K562 (cell line): ENCODE results near the gene DNASE1L2. TPM values are rescaled to one million over a fixed set of nuclear protein-coding genes. Genes with fewer than 3 reads are reported as not detected.

Source experiments
- ADNP ChIP-seq: fragments of 200-800 bp; sonication (Bioruptor generic); IDR thresholded peaks from 2 replicates; pipeline ENCODE4 v1.6.1; 2016; ENCODE audit warnings: missing genetic modification characterization, missing compliant biosample characterization
- BACH1 ChIP-seq: fragments of 200-800 bp; sonication (Bioruptor generic); IDR thresholded peaks from 2 replicates; pipeline ENCODE4 v1.6.1; 2016; ENCODE audit warnings: missing genetic modification characterization, missing compliant biosample characterization
- CBFB ChIP-seq: sonication (generic); formaldehyde crosslinking; IDR thresholded peaks from 2 replicates; pipeline ENCODE4 v1.4.0; 2020; ENCODE audit warnings: mild to moderate bottlenecking, missing genetic modification reagents
- E2F3 ChIP-seq: fragments of 250-450 bp; sonication (Bioruptor Pico); IDR thresholded peaks from 2 replicates; pipeline ENCODE4 v1.4.0; 2020; ENCODE audit warnings: mild to moderate bottlenecking
- HNRNPLL ChIP-seq: fragments of 200-400 bp; formaldehyde crosslinking; IDR thresholded peaks from 2 replicates; pipeline ENCODE4 v1.6.1; 2017; ENCODE audit warnings: low read length, low read depth, mild to moderate bottlenecking; ENCODE audit not compliant: poor library complexity, severe bottlenecking
- KDM1A ChIP-seq, 2 experiments: fragments of 450-650 bp; IDR thresholded peaks; 2 replicates each; pipeline ENCODE4 v1.6.1; 2016; ENCODE audit warnings: mild to moderate bottlenecking in 2 of 2
- KLF13 ChIP-seq: fragments of 450-650 bp; IDR thresholded peaks from 2 replicates; pipeline ENCODE4 v1.6.1; 2016; ENCODE audit warnings: missing genetic modification characterization, low read depth, mild to moderate bottlenecking, missing compliant biosample characterization, moderate library complexity, borderline replicate concordance
- NELFE ChIP-seq: IDR thresholded peaks from 2 replicates; pipeline ENCODE4 v1.6.1; 2011; ENCODE audit warnings: mild to moderate bottlenecking; ENCODE audit not compliant: insufficient read depth, insufficient read length
- PTBP1 ChIP-seq: fragments of 200-400 bp; formaldehyde crosslinking; IDR thresholded peaks from 2 replicates; pipeline ENCODE4 v1.6.1; 2017; ENCODE audit warnings: low read depth, low read length
- RB1 ChIP-seq: fragments of 450-650 bp; IDR thresholded peaks from 2 replicates; pipeline ENCODE4 v1.6.1; 2017; ENCODE audit warnings: low read depth, mild to moderate bottlenecking
- SNRNP70 ChIP-seq: fragments of 200-400 bp; formaldehyde crosslinking; optimal IDR thresholded peaks from 2 replicates; pipeline ENCODE3; 2017; ENCODE audit warnings: low read depth, low read length
- SREBF2 ChIP-seq: sonication (generic); formaldehyde crosslinking; IDR thresholded peaks from 2 replicates; pipeline ENCODE4 v1.4.0; 2020; ENCODE audit warnings: mild to moderate bottlenecking, missing genetic modification reagents
- STAG1 ChIP-seq: sonication (generic); formaldehyde crosslinking; IDR thresholded peaks from 2 replicates; pipeline ENCODE4 v1.5.0; 2020; ENCODE audit warnings: missing genetic modification reagents, borderline replicate concordance
- TAL1 ChIP-seq: fragments of 450-650 bp; IDR thresholded peaks from 2 replicates; pipeline ENCODE4 v1.6.1; 2016; ENCODE audit warnings: mild to moderate bottlenecking
- ZNF12 ChIP-seq: sonication (generic); formaldehyde crosslinking; IDR thresholded peaks from 2 replicates; pipeline ENCODE4 v1.4.0; 2020; ENCODE audit warnings: mild to moderate bottlenecking, missing genetic modification reagents
- polyA plus RNA-seq, 8 experiments: library from polyadenylated mRNA; depleted of rRNA in 4 of 8; stranded (reverse) in 5 of 8; unstranded in 3 of 8; fragments of >200 nt; fragmentation: Nextera tagmentation in 2 of 8; fragmentation: Illumina TruSeq in 1 of 8; extraction: Ambion mirVana in 2 of 8; extraction: Trizol in 1 of 8; gene quantifications; 2 replicates each; pipeline versions ENCODE4 v1.2.1 to v1.2.3, GENCODE V29; 2011 to 2014; ENCODE audit warnings: inconsistent platforms in 1 of 8, missing spikeins in 1 of 8
- total RNA-seq, 7 experiments: library from RNA; depleted of rRNA in 6 of 7; stranded (reverse); fragments of >200 nt in 6 of 7; fragmentation: Illumina TruSeq in 2 of 7; extraction: Trizol in 2 of 7; gene quantifications; 2 replicates each; pipeline versions ENCODE4 v1.2.1 to v1.2.3, GENCODE V29; 2011 to 2021; ENCODE audit warnings: low replicate concordance in 1 of 7
- TF ChIP-seq, protein P1 (sequence below): sonication (generic); formaldehyde crosslinking; IDR thresholded peaks from 2 replicates; pipeline ENCODE4 v1.8.0; 2022; ENCODE audit warnings: missing genetic modification reagents, mild to moderate bottlenecking, moderate library complexity, borderline replicate concordance
- TF ChIP-seq, protein P2 (sequence below): fragments of 250-450 bp; sonication (Bioruptor Pico); IDR thresholded peaks from 2 replicates; pipeline ENCODE4 v1.4.0; 2020; ENCODE audit warnings: mild to moderate bottlenecking
- TF ChIP-seq, protein P3 (sequence below), 3 experiments: IDR thresholded peaks in 2 of 3; conservative IDR thresholded peaks in 1 of 3; 2 replicates each; pipeline ENCODE4 v1.5.1; 2011 to 2012; ENCODE audit warnings: low read length in 3 of 3, mild to moderate bottlenecking in 3 of 3, control low read depth in 2 of 3, improper control_type of control experiment in 1 of 3, inconsistent platforms in 1 of 3, low read depth in 1 of 3, mixed read lengths in 1 of 3, moderate library complexity in 1 of 3; ENCODE audit not compliant: insufficient read depth in 2 of 3
- TF ChIP-seq, protein P4 (sequence below): sonication (generic); formaldehyde crosslinking; IDR thresholded peaks from 2 replicates; pipeline ENCODE4 v1.8.0; 2022; ENCODE audit warnings: missing genetic modification reagents, mild to moderate bottlenecking, borderline replicate concordance
- TF ChIP-seq, protein P5 (sequence below): sonication (generic); formaldehyde crosslinking; IDR thresholded peaks from 2 replicates; pipeline ENCODE4 v1.8.1; 2023; ENCODE audit warnings: mild to moderate bottlenecking, missing genetic modification reagents

DNASE1L2 gene
- total and polyA plus RNA-seq, 9 of the 15 experiments (the other 6 are each of a cell fraction or from before 2014, with no cell fraction given): 0.08 to 2.7 (median 1.7) TPM; not detected in 1

DNA sequence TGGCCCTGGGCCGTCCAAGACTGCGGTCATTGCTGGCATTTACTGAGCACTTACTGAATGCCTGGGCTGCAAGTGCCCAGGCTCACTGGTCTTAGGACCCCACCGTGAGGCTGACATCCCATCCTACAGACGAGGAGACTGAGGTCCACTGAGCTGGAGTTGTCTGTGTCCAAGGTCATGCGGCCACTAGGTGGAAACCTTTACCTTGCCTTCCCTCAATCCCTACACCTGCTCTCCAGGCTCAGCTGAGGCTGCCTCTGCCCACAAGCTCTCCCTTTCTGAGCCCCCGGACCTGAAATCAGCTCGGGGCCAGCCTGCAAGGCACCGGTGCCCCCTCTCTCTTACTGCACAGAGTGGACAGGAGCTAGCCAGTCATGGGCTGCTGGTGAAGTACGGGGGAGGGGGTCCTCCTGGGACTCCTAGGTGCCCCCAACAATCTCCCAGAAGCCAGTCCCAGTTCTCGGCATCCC is 41.4 kb upstream of the DNASE1L2 start (continued):
- TF ChIP-seq, protein P1, sequence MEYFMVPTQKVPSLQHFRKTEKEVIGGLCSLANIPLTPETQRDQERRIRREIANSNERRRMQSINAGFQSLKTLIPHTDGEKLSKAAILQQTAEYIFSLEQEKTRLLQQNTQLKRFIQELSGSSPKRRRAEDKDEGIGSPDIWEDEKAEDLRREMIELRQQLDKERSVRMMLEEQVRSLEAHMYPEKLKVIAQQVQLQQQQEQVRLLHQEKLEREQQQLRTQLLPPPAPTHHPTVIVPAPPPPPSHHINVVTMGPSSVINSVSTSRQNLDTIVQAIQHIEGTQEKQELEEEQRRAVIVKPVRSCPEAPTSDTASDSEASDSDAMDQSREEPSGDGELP (CRISPR knock-in tag): peak; percentile 80
- TF ChIP-seq STAG1 (CRISPR knock-in tag) (peak; percentile 83; the same call in 1 of the 2 replicates), CBFB (CRISPR knock-in tag) (no peak), RB1 (peak; percentile 37; the same call in 1 of the 2 replicates), PTBP1 (peak; percentile 93), ZNF12 (CRISPR knock-in tag) (0 out of 2 replicates have a peak, but pooled peaks have one; percentile 57), SNRNP70 (no peak), SREBF2 (CRISPR knock-in tag) (no peak), KLF13 (tag) (no peak), KDM1A (IDR thresholded peaks at IDR 0.05) (peak in 1 of 2 experiments; percentile 90; a peak in 3 of 4 replicates), TAL1 (no peak), ADNP (tag) (peak; percentile 48; the same call in 1 of the 2 replicates), E2F3 (CRISPR knock-in tag) (no peak), NELFE (no peak), BACH1 (tag) (no peak), HNRNPLL (no peak)
- TF ChIP-seq, protein P2, sequence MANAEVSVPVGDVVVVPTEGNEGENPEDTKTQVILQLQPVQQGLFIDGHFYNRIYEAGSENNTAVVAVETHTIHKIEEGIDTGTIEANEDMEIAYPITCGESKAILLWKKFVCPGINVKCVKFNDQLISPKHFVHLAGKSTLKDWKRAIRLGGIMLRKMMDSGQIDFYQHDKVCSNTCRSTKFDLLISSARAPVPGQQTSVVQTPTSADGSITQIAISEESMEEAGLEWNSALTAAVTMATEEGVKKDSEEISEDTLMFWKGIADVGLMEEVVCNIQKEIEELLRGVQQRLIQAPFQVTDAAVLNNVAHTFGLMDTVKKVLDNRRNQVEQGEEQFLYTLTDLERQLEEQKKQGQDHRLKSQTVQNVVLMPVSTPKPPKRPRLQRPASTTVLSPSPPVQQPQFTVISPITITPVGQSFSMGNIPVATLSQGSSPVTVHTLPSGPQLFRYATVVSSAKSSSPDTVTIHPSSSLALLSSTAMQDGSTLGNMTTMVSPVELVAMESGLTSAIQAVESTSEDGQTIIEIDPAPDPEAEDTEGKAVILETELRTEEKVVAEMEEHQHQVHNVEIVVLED (CRISPR knock-in tag): no peak
- TF ChIP-seq, protein P3, sequence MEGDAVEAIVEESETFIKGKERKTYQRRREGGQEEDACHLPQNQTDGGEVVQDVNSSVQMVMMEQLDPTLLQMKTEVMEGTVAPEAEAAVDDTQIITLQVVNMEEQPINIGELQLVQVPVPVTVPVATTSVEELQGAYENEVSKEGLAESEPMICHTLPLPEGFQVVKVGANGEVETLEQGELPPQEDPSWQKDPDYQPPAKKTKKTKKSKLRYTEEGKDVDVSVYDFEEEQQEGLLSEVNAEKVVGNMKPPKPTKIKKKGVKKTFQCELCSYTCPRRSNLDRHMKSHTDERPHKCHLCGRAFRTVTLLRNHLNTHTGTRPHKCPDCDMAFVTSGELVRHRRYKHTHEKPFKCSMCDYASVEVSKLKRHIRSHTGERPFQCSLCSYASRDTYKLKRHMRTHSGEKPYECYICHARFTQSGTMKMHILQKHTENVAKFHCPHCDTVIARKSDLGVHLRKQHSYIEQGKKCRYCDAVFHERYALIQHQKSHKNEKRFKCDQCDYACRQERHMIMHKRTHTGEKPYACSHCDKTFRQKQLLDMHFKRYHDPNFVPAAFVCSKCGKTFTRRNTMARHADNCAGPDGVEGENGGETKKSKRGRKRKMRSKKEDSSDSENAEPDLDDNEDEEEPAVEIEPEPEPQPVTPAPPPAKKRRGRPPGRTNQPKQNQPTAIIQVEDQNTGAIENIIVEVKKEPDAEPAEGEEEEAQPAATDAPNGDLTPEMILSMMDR (IDR thresholded peaks at IDR 0.05 in 2 of 3, conservative IDR thresholded peaks at IDR 0.05 in 1 of 3; ENCODE audit: insufficient read depth in 2 of 3, low read depth in 1 of 3, low read length in 3 of 3): peak; percentile 67 to 84 (median 75)
- TF ChIP-seq, protein P4, sequence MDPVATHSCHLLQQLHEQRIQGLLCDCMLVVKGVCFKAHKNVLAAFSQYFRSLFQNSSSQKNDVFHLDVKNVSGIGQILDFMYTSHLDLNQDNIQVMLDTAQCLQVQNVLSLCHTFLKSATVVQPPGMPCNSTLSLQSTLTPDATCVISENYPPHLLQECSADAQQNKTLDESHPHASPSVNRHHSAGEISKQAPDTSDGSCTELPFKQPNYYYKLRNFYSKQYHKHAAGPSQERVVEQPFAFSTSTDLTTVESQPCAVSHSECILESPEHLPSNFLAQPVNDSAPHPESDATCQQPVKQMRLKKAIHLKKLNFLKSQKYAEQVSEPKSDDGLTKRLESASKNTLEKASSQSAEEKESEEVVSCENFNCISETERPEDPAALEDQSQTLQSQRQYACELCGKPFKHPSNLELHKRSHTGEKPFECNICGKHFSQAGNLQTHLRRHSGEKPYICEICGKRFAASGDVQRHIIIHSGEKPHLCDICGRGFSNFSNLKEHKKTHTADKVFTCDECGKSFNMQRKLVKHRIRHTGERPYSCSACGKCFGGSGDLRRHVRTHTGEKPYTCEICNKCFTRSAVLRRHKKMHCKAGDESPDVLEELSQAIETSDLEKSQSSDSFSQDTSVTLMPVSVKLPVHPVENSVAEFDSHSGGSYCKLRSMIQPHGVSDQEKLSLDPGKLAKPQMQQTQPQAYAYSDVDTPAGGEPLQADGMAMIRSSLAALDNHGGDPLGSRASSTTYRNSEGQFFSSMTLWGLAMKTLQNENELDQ (CRISPR knock-in tag): no peak
- TF ChIP-seq, protein P5, sequence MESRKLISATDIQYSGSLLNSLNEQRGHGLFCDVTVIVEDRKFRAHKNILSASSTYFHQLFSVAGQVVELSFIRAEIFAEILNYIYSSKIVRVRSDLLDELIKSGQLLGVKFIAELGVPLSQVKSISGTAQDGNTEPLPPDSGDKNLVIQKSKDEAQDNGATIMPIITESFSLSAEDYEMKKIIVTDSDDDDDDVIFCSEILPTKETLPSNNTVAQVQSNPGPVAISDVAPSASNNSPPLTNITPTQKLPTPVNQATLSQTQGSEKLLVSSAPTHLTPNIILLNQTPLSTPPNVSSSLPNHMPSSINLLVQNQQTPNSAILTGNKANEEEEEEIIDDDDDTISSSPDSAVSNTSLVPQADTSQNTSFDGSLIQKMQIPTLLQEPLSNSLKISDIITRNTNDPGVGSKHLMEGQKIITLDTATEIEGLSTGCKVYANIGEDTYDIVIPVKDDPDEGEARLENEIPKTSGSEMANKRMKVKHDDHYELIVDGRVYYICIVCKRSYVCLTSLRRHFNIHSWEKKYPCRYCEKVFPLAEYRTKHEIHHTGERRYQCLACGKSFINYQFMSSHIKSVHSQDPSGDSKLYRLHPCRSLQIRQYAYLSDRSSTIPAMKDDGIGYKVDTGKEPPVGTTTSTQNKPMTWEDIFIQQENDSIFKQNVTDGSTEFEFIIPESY (CRISPR knock-in tag): peak; percentile 51; the same call in 1 of the 2 replicates
